BLaER1 treated with 17β-estradiol and CSF1 and Interleukin-3, amounts not matched to agents 10 nM and 100 nM (cell line): ENCODE results near the gene C4orf36.
"Not testable (repeated sequence)": the region's sequence is repeated elsewhere in the genome, so short reads cannot be mapped to it uniquely, and the experiment has no call there.

Experiments used
- H3K27ac ChIP-seq, 11 experiments: shearing (Covaris generic); formaldehyde crosslinking; 2 replicates each; pipeline ENCODE4 v1.8.1; 2022
- H3K27me3 ChIP-seq, 11 experiments: shearing (Covaris generic); formaldehyde crosslinking; 2 replicates each; pipeline ENCODE4 v1.8.1; 2022
- H3K36me3 ChIP-seq, 11 experiments: shearing (Covaris generic); formaldehyde crosslinking; 2 replicates each; pipeline ENCODE4 v1.8.1; 2022
- H3K4me1 ChIP-seq, 10 experiments: shearing (Covaris generic); formaldehyde crosslinking; 2 replicates each; pipeline ENCODE4 v1.8.1; 2022
- H3K4me2 ChIP-seq, 11 experiments: shearing (Covaris generic); formaldehyde crosslinking; 2 replicates each; pipeline ENCODE4 v1.8.1; 2022
- H3K4me3 ChIP-seq, 10 experiments: shearing (Covaris generic); formaldehyde crosslinking; 2 replicates each; pipeline ENCODE4 v1.8.1; 2022
- H3K9ac ChIP-seq, 11 experiments: shearing (Covaris generic); formaldehyde crosslinking; 2 replicates each; pipeline ENCODE4 v1.8.1; 2022
- H3K9me3 ChIP-seq, 11 experiments: shearing (Covaris generic); formaldehyde crosslinking; replicated peaks in 1 of 11; 2 replicates each; pipeline ENCODE4 v1.8.1; 2022
- H4K20me1 ChIP-seq, 11 experiments: shearing (Covaris generic); formaldehyde crosslinking; 2 replicates each; pipeline ENCODE4 v1.8.1; 2022
- Cebpa-rat ChIP-seq, 11 experiments: shearing (Covaris generic); IDR thresholded peaks; 2 replicates each; pipeline ENCODE4 v1.8.1; 2022

The C4orf36 gene

GRCh38 chr4:86879641-86880040 lies 12.6 kb downstream of the C4orf36 start:
- Histone ChIP-seq H3K9ac (no peak overlapping the region), H3K27ac (no peak overlapping the region), H3K9me3 (peaks cover 25 to 36% (median 30%) of the 10 kb centered on the region in 11 experiments), H3K36me3 (0 out of 22 replicates have a peak, but pooled peaks cover 0 to 6% (median 0%) of the 10 kb centered on the region in 11 experiments), H3K4me3 (no peak overlapping the region), H3K27me3 (no peaks in the 10 kb centered on the region), H4K20me1 (no peaks in the 10 kb centered on the region), H3K4me1 (no peaks in the 10 kb centered on the region), H3K4me2 (no peak overlapping the region)
- no peak for TF ChIP-seq Cebpa-rat (IDR thresholded peaks at IDR 0.05)

- Histone ChIP-seq H3K4me3 (no peak overlapping the region), H3K9me3 (peaks cover 25 to 35% (median 30%) of the 10 kb centered on the region in 11 experiments), H3K36me3 (0 out of 22 replicates have a peak, but pooled peaks cover 0 to 6% (median 0%) of the 10 kb centered on the region in 11 experiments), H3K27ac (no peak overlapping the region), H3K4me2 (no peak overlapping the region), H3K27me3 (no peaks in the 10 kb centered on the region), H4K20me1 (no peaks in the 10 kb centered on the region), H3K9ac (no peak overlapping the region), H3K4me1 (no peaks in the 10 kb centered on the region)
- TF ChIP-seq Cebpa-rat (IDR thresholded peaks at IDR 0.05), result no peak
Measured at GRCh38 chr4:86878640-86879039, 13.6 kb downstream of the C4orf36 start.

GRCh38 chr4:86876894-86877685 lies 15.1 kb downstream of the C4orf36 start:
- H3K4me2 ChIP-seq, result no peak overlapping the region
- H3K36me3 ChIP-seq, result 0 out of 22 replicates have a peak, but pooled peaks cover 0 to 6% (median 0%) of the 10 kb centered on the region in 11 experiments
- H3K9ac ChIP-seq, result no peak overlapping the region
- H3K27ac ChIP-seq, result no peak overlapping the region
- no peaks in the 10 kb centered on the region for H3K27me3 ChIP-seq
- peaks cover 0 to under 1% (median 0%) of the 10 kb centered on the region in 10 experiments; a peak in 1 of 20 replicates for H3K4me1 ChIP-seq
- no peak for TF ChIP-seq Cebpa-rat (IDR thresholded peaks at IDR 0.05)
- no peak overlapping the region for H3K4me3 ChIP-seq
- peaks cover 25 to 35% (median 30%) of the 10 kb centered on the region in 11 experiments for H3K9me3 ChIP-seq
- H4K20me1 ChIP-seq, result no peaks in the 10 kb centered on the region

GRCh38 chr4:86875436-86875835 lies 16.8 kb downstream of the C4orf36 start:
- not testable (repeated sequence) for H3K4me3 ChIP-seq, H3K9ac ChIP-seq, H3K36me3 ChIP-seq, H4K20me1 ChIP-seq, H3K4me2 ChIP-seq, H3K27ac ChIP-seq, H3K27me3 ChIP-seq
- peaks cover 6 to 17% (median 14%) of the 10 kb centered on the region in 10 experiments for H3K4me1 ChIP-seq
- TF ChIP-seq Cebpa-rat (IDR thresholded peaks at IDR 0.05), result 0 out of 22 replicates have a peak, but pooled peaks of 1 of the 11 experiments have one; percentile 9
- peaks cover 21 to 26% (median 25%) of the 10 kb centered on the region in 11 experiments for H3K9me3 ChIP-seq

- H3K36me3 ChIP-seq, result no peaks in the 10 kb centered on the region
Measured at GRCh38 chr4:86872135-86872534, 20.1 kb downstream of the C4orf36 start.

GRCh38 chr4:86870442-86871069 lies 21.7 kb downstream of the C4orf36 start:
- H3K4me1 ChIP-seq, result peaks cover 12 to 29% (median 22%) of the 10 kb centered on the region in 10 experiments
- H3K27ac ChIP-seq, result no peak overlapping the region
- H3K4me3 ChIP-seq, result no peak overlapping the region
- H3K4me2 ChIP-seq, result peak overlapping the region; percentile 35 to 72 (median 59)
- H3K9me3 ChIP-seq, result no peaks in the 10 kb centered on the region
- H3K36me3 ChIP-seq, result no peaks in the 10 kb centered on the region
- no peak for TF ChIP-seq Cebpa-rat (IDR thresholded peaks at IDR 0.05)
- no peaks in the 10 kb centered on the region for H4K20me1 ChIP-seq
- H3K9ac ChIP-seq, result no peak overlapping the region; a peak in 1 of 22 replicates
- H3K27me3 ChIP-seq, result no peaks in the 10 kb centered on the region

More at GRCh38 chr4:86872135-86872534, 20.1 kb downstream of the C4orf36 start:
- Histone ChIP-seq H3K27me3 (no peaks in the 10 kb centered on the region), H3K4me3 (no peak overlapping the region), H3K4me1 (peaks cover 12 to 29% (median 22%) of the 10 kb centered on the region in 10 experiments), H3K9ac (no peak overlapping the region), H3K27ac (no peak overlapping the region), H3K4me2 (peak overlapping the region in 2 of 11 experiments; percentile 9 to 62; a peak in 2 of 22 replicates), H4K20me1 (no peaks in the 10 kb centered on the region), H3K9me3 (no peaks in the 10 kb centered on the region)
- TF ChIP-seq Cebpa-rat (IDR thresholded peaks at IDR 0.05), result no peak

GRCh38 chr4:86857341-86858052 lies 34.7 kb downstream of the C4orf36 start:
- no peak for TF ChIP-seq Cebpa-rat (IDR thresholded peaks at IDR 0.05)
- Histone ChIP-seq H3K36me3 (no peaks in the 10 kb centered on the region), H3K27ac (no peak overlapping the region), H3K27me3 (no peaks in the 10 kb centered on the region), H3K4me2 (no peak overlapping the region), H3K9me3 (no peaks in the 10 kb centered on the region), H3K4me3 (no peak overlapping the region), H3K9ac (no peak overlapping the region), H3K4me1 (peaks cover 0 to 13% (median 6%) of the 10 kb centered on the region in 10 experiments; a peak in 13 of 20 replicates), H4K20me1 (no peaks in the 10 kb centered on the region)

GRCh38 chr4:86856896-86857295 lies 35.3 kb downstream of the C4orf36 start:
- TF ChIP-seq Cebpa-rat (IDR thresholded peaks at IDR 0.05), result no peak
- Histone ChIP-seq H3K36me3 (no peaks in the 10 kb centered on the region), H3K27ac (no peak overlapping the region), H3K4me1 (peaks cover 0 to 13% (median 6%) of the 10 kb centered on the region in 10 experiments; a peak in 13 of 20 replicates), H3K27me3 (no peaks in the 10 kb centered on the region), H3K4me3 (no peak overlapping the region), H3K9ac (no peak overlapping the region), H3K4me2 (no peak overlapping the region), H3K9me3 (no peaks in the 10 kb centered on the region), H4K20me1 (no peaks in the 10 kb centered on the region)

GRCh38 chr4:86855572-86855971 lies 36.6 kb downstream of the C4orf36 start:
- peaks cover 0 to 13% (median 6%) of the 10 kb centered on the region in 10 experiments; a peak in 13 of 20 replicates for H3K4me1 ChIP-seq
- H3K4me2 ChIP-seq, result peak overlapping the region in 7 of 11 experiments; percentile 6 to 68 (median 48); a peak in 13 of 22 replicates
- H3K9me3 ChIP-seq, result peaks cover 0 to under 1% (median 0%) of the 10 kb centered on the region in 11 experiments; a peak in 1 of 22 replicates
- no peak overlapping the region for H3K9ac ChIP-seq
- no peaks in the 10 kb centered on the region for H3K27me3 ChIP-seq
- H3K4me3 ChIP-seq, result no peak overlapping the region
- no peaks in the 10 kb centered on the region for H3K36me3 ChIP-seq
- TF ChIP-seq Cebpa-rat (IDR thresholded peaks at IDR 0.05), result no peak
- H4K20me1 ChIP-seq, result no peaks in the 10 kb centered on the region
- H3K27ac ChIP-seq, result no peak overlapping the region
